GM12864 (cell line): Measurements from ENCODE around the gene PRKAR1B.

Experiments used
- DNase-seq: peaks from one replicate; pipeline ENCODE4 v3.0.0-alpha.2; 2011; ENCODE audit warnings: low read depth
- H3K4me3 ChIP-seq: 2 replicates; pipeline ENCODE4 v1.5.1; 2011; ENCODE audit warnings: mild to moderate bottlenecking, low read depth, low read length, control low read depth
- TF ChIP-seq, protein P1 (sequence below): IDR thresholded peaks from 2 replicates; pipeline ENCODE4 v1.5.1; 2011; ENCODE audit warnings: low read depth, mild to moderate bottlenecking, moderate library complexity, low read length, control low read depth, inconsistent platforms; ENCODE audit errors: missing control alignments

Gene PRKAR1B

DNA sequence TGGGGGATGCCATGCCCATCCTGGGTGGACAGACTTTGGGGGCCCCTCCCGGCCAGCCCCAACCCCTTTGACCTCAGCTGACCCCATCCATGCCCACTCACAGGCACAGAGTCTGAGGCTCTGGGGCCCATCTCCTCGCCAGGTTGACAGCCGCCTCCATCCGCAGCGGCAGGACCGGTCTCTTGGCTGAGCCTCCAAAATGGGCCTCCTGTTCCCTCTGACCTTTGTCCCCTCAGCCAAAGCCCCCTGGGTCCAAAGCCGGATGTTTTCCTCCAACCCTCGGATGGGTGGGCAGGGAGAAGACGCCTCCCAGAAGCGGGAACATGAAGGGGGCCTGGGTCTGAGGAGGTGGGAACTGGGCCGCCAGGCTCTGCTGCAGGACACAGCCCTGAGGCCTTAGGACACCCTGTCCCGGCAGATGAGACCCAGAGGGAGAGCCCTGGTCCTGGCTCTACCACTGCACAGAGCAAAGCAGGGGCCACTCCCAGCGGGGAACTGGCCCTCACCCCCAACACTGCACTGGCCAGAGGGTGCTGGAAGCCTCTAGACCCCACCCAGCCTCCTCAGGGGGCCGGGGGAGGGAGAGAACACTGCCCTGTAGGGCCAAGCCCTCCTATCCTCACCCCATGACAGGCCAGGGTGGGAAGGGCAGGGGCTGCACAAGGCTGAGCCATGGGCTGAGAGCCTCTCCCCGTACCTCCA lies 220.0 kb downstream of the PRKAR1B start:
- no peak for DNase-seq
- TF ChIP-seq, protein P1, sequence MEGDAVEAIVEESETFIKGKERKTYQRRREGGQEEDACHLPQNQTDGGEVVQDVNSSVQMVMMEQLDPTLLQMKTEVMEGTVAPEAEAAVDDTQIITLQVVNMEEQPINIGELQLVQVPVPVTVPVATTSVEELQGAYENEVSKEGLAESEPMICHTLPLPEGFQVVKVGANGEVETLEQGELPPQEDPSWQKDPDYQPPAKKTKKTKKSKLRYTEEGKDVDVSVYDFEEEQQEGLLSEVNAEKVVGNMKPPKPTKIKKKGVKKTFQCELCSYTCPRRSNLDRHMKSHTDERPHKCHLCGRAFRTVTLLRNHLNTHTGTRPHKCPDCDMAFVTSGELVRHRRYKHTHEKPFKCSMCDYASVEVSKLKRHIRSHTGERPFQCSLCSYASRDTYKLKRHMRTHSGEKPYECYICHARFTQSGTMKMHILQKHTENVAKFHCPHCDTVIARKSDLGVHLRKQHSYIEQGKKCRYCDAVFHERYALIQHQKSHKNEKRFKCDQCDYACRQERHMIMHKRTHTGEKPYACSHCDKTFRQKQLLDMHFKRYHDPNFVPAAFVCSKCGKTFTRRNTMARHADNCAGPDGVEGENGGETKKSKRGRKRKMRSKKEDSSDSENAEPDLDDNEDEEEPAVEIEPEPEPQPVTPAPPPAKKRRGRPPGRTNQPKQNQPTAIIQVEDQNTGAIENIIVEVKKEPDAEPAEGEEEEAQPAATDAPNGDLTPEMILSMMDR: no peak
- H3K4me3 ChIP-seq: no peak overlapping the region

DNA sequence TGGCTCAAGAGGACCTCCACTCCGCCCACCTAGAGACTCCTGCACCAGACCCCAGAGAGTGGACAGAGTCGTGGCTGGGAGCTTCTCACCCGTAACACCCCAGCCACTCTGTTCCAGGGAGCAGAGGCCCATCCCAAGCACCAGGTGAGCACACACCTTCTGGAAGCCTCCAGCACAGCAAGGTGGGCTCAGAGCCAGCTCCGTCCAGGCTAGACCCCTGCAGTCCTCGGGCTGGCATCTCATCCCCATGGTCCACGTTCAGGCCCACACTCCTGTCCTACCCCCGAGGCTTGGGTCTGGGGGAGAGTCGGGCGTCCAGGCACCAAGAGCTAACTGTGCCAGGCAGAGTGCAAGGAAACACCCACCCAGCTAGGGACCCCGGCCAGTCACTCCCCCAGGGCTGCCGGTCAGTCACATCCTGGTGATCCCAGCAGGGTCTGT lies 220.7 kb downstream of the PRKAR1B start:
- TF ChIP-seq, protein P1: no peak
- no peak for DNase-seq
- no peak overlapping the region for H3K4me3 ChIP-seq

DNA sequence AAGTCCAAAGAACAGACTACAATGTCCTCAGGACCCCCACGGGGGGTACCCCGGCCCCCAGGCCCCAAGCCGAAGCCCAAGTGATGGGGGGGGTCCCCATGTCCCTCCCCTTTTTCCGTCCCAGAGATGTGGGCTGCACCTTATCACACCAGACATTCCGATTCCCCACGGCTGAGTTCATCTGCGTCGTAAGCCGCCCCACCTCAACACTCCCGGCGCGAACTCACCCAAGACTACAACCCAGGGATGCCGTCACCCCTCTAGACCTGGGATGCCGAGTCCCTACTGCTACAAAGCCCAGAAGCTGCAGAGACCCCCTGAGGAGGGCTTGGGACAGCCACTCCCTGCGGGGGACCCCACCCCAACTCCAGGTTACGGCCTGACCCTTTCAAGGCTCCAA lies 221.9 kb downstream of the PRKAR1B start:
- TF ChIP-seq, protein P1: no peak
- H3K4me3 ChIP-seq: no peak overlapping the region
- no peak for DNase-seq

DNA sequence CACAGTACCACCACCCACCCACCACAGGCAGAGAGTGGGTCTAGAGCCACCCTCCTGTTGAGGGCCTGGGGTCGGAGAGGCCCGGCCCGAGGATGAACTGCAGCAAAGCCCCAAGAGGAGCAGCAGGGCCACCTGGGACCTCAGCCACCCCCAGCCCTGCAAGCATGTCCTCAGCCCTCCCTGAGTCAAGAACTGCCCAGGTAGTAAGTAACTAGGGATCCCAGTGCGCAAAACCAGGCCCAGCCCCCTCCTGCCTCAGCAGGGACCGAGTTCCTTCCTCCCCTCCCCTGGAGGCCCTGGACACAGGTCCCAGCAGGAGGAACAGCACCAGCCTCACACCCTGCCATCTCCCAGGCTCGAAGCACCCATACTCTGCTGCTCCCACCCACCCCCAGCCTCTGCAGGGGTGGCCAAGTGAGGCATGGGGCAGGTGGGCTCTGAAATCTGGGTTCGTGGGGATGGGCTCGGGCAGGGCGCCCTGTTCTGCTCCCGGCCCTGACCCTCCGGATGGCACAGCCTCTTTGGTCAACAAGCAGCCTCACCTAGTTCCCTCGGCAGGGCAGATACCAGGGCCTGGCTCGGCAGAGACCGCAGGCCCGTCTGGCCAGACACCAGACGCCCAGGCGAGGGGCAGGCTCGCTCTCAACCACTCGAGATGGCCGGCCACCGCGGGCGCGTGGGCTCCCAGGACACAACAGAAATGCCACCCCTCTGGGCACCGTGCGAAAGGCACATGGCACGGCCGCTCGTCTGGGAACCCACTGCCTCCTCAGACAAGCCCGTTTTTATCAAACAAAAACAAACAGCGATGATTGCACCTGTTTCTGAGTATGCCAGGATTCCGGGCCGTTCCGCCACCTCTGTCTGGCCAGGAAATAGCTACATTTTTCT lies 222.6 kb downstream of the PRKAR1B start:
- TF ChIP-seq, protein P1: no peak
- H3K4me3 ChIP-seq: no peak overlapping the region
- no peak for DNase-seq

DNA sequence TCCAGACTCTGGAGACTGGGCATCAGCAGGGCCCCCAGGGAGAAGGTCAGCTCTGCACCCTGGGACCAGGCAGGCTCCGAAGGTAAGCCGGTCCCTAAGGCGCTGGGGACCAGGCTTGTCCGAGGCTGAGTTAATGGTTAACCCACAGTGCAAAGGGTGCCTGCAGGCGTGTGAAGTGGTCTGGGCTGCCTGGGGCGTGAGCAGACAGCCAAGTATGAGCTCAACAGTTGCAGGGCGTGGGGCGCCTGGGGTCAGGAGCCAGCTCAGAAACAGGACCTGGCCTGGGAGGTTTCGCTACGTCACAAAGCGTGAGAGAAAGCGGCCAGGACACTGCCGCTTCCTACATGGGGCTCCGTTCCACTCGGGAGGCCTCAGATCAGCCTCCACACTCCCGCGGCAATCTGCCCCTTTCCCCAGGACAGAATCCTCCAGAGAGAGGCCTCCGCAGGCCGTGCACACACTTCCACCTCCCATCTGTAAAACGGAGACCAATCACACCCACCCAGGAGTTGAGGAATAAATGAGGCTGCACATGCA lies 223.4 kb downstream of the PRKAR1B start:
- no peak overlapping the region for H3K4me3 ChIP-seq
- TF ChIP-seq, protein P1: no peak
- no peak for DNase-seq

DNA sequence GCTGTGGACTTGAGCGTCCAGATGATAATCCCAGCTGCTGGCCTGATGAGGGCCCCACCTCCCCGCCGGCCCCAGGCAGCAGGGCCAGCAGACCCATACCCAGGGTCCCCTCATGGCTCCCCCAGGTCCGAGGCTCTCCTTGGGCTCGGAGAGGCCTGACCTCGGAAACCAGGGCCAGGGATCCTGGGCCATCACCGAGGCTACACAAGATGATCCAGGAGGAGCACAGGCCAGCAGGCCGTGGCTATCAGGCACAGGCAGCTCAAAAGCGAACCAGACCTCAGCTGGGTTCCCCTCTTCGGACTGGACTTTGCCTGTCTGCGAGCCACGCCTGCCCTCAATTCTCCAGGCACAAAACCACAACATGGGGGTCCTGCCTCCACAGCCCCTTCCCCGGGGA lies 224.8 kb downstream of the PRKAR1B start:
- DNase-seq: no peak
- no peak overlapping the region for H3K4me3 ChIP-seq
- TF ChIP-seq, protein P1: no peak
